GM13976 (cell line): Measurements from ENCODE around the gene HIP1R.
A peak's percentile ranks its signal among the peaks of the same experiment; 100 is the strongest.

Source experiments
- DNase-seq: peaks from one replicate; pipeline ENCODE4 v3.0.0; 2012; ENCODE audit warnings: low spot score
- CTCF ChIP-seq: IDR thresholded peaks from 2 replicates; pipeline ENCODE4 v1.5.1; 2012; ENCODE audit warnings: borderline replicate concordance, mild to moderate bottlenecking; ENCODE audit not compliant: insufficient read depth; ENCODE audit errors: extremely low read depth, missing control alignments, control extremely low read depth
- in situ Hi-C: fragments of 300-500 bp; cut with MboI; formaldehyde crosslinking; loops from one replicate; pipeline ENCODE4 v1.12.0; 2022; ENCODE audit warnings: low sequenced_read_pairs, mixed read lengths, inconsistent platforms; ENCODE audit not compliant: unreplicated experiment

Gene HIP1R

GRCh38 chr12:122834921-122835749 is at the start of gene HIP1R:
TSS of gene HIP1R (plus strand) at chr12:122835457. CDS start at chr12:122835551, 94 bp downstream.
- in situ Hi-C loops, result no loop called here
- no peak for TF ChIP-seq CTCF
- peak; percentile 87 for DNase-seq

GRCh38 chr12:122785503-122785902 is 49.8 kb upstream of the HIP1R start:
- in situ Hi-C loops, result no loop called here
- peak; percentile 46 for DNase-seq

GRCh38 chr12:122788387-122788786 is 46.9 kb upstream of the HIP1R start:
- no peak for TF ChIP-seq CTCF
- in situ Hi-C loops, result no loop called here
- DNase-seq, result no peak

More at GRCh38 chr12:122785503-122785902, 49.8 kb upstream of the HIP1R start:
- TF ChIP-seq CTCF, result no peak

- TF ChIP-seq CTCF, result no peak
- DNase-seq, result no peak
- in situ Hi-C loops, result no loop called here
Measured at GRCh38 chr12:122789637-122790036, 45.6 kb upstream of the HIP1R start.

- in situ Hi-C loops, result no loop called here
- no peak for TF ChIP-seq CTCF
- no peak for DNase-seq
Measured at GRCh38 chr12:122790393-122791075, 44.7 kb upstream of the HIP1R start.

- DNase-seq, result peak; percentile 74
- peak; percentile 45 for TF ChIP-seq CTCF
- in situ Hi-C loops, result no loop called here
Measured at GRCh38 chr12:122793685-122794106, 41.6 kb upstream of the HIP1R start.
